Upper lobe of right lung (tissue), 1 donor: ENCODE data around the gene ITPRID2. TPM values are rescaled to one million over a fixed set of nuclear protein-coding genes. Genes with fewer than 3 reads are reported as not detected.

Experiments used
- ATAC-seq: fragments of 200-7000 bp; cut with Tn5 transposase; one replicate; pipeline ENCODE4 v1.9.1; 2020; ENCODE audit warnings: mild to moderate bottlenecking, moderate library complexity
- DNase-seq: peaks from one replicate; pipeline ENCODE4 v3.0.0-alpha.2; 2020
- H3K27ac ChIP-seq: fragments of 200-600 bp; one replicate; pipeline ENCODE4 v1.8.0; 2022
- H3K27me3 ChIP-seq: fragments of 200-600 bp; one replicate; pipeline ENCODE4 v1.8.0; 2022; ENCODE audit warnings: mild to moderate bottlenecking
- H3K36me3 ChIP-seq: fragments of 200-600 bp; one replicate; pipeline ENCODE4 v1.8.0; 2022
- H3K4me1 ChIP-seq: fragments of 200-600 bp; one replicate; pipeline ENCODE4 v1.8.0; 2022
- H3K4me3 ChIP-seq: fragments of 200-600 bp; one replicate; pipeline ENCODE4 v1.8.0; 2022; ENCODE audit warnings: mild to moderate bottlenecking
- H3K9me3 ChIP-seq: fragments of 200-600 bp; one replicate; pipeline ENCODE4 v1.8.0; 2022
- CTCF ChIP-seq: fragments of 200-600 bp; IDR thresholded peaks from one replicate; pipeline ENCODE4 v1.8.0; 2022; ENCODE audit warnings: antibody characterized with exemption
- intact Hi-C: fragments of 100-400 bp; cut with DNase I; formaldehyde crosslinking; loops from one replicate; pipeline ENCODE4 v1.11.0; 2022
- total RNA-seq: library from RNA; stranded (reverse); fragmentation: NEBNext Ultra II Directional; extraction: Animal tissue kit (Norgen Biotek cat#: 25700); gene quantifications from one replicate; pipeline ENCODE4 v1.2.1, GENCODE V29; 2021
- donor health status: DM: no; HTN: yes; CAD: no; lungs with severe emphysema.

ITPRID2 gene
- total RNA-seq, 1 donor from 2014 or later: 242 TPM

GRCh38 chr2:181882246-181883020, 9.1 kb upstream of the ITPRID2 start:
- Histone ChIP-seq H3K27ac (no peak overlapping the region), H3K27me3 (no peaks in the 10 kb centered on the region), H3K4me1 (no peaks in the 10 kb centered on the region), H3K36me3 (no peaks in the 10 kb centered on the region), H3K9me3 (no peaks in the 10 kb centered on the region), H3K4me3 (no peak overlapping the region)
- ATAC-seq: no peak
- intact Hi-C loops: no loop called here
- TF ChIP-seq CTCF: no peak
- DNase-seq: no peak

- no peaks in the 10 kb centered on the region for H3K27me3 ChIP-seq
- ATAC-seq: no peak
- H3K27ac ChIP-seq: no peak overlapping the region
- intact Hi-C loops: no loop called here
- no peaks in the 10 kb centered on the region for H3K9me3 ChIP-seq
- no peak overlapping the region for H3K4me3 ChIP-seq
- no peak for TF ChIP-seq CTCF
- DNase-seq: no peak
- H3K36me3 ChIP-seq: no peaks in the 10 kb centered on the region
- H3K4me1 ChIP-seq: no peaks in the 10 kb centered on the region
Observed at GRCh38 chr2:181884601-181885000, 6.9 kb upstream of the ITPRID2 start.

GRCh38 chr2:181885096-181885495, 6.4 kb upstream of the ITPRID2 start:
- Histone ChIP-seq H3K4me1 (no peaks in the 10 kb centered on the region), H3K27ac (no peak overlapping the region), H3K9me3 (no peaks in the 10 kb centered on the region), H3K4me3 (no peak overlapping the region), H3K27me3 (no peaks in the 10 kb centered on the region), H3K36me3 (no peaks in the 10 kb centered on the region)
- DNase-seq: no peak
- no peak for ATAC-seq
- intact Hi-C loops: no loop called here
- no peak for TF ChIP-seq CTCF

GRCh38 chr2:181886192-181886591, 5.3 kb upstream of the ITPRID2 start:
- intact Hi-C loops: no loop called here
- no peaks in the 10 kb centered on the region for H3K9me3 ChIP-seq
- no peak for DNase-seq
- no peak overlapping the region for H3K4me3 ChIP-seq
- no peaks in the 10 kb centered on the region for H3K27me3 ChIP-seq
- H3K27ac ChIP-seq: no peak overlapping the region
- no peak for TF ChIP-seq CTCF
- peaks cover 7% of the 10 kb centered on the region for H3K4me1 ChIP-seq
- no peak for ATAC-seq
- no peaks in the 10 kb centered on the region for H3K36me3 ChIP-seq

- ATAC-seq: no peak
- no peaks in the 10 kb centered on the region for H3K36me3 ChIP-seq
- no peaks in the 10 kb centered on the region for H3K9me3 ChIP-seq
- no peak for DNase-seq
- peaks cover 7% of the 10 kb centered on the region for H3K4me1 ChIP-seq
- H3K27ac ChIP-seq: no peak overlapping the region
- no peaks in the 10 kb centered on the region for H3K27me3 ChIP-seq
- TF ChIP-seq CTCF: no peak
- intact Hi-C loops: no loop called here
- H3K4me3 ChIP-seq: no peak overlapping the region
Observed at GRCh38 chr2:181887045-181887444, 4.5 kb upstream of the ITPRID2 start.

GRCh38 chr2:181889776-181890175, 1.8 kb upstream of the ITPRID2 start:
- no peaks in the 10 kb centered on the region for H3K9me3 ChIP-seq

More at GRCh38 chr2:181889776-181890175, 1.8 kb upstream of the ITPRID2 start:
- peaks cover 24% of the 10 kb centered on the region for H3K4me1 ChIP-seq
- no peak for DNase-seq
- no peak for TF ChIP-seq CTCF
- H3K36me3 ChIP-seq: peaks cover 1% of the 10 kb centered on the region
- no peaks in the 10 kb centered on the region for H3K27me3 ChIP-seq
- H3K27ac ChIP-seq: no peak overlapping the region
- no peak overlapping the region for H3K4me3 ChIP-seq
- ATAC-seq: no peak
- intact Hi-C loops: no loop called here
